Loucy (cell line): Measurements from ENCODE around the gene SHISA4.

Experiments
- H2AFZ ChIP-seq: fragments of 200-600 bp; sonication (generic); 2 replicates; pipeline ENCODE4 v1.6.0; 2016; ENCODE audit warnings: antibody characterized with exemption, mild to moderate bottlenecking, low read length, moderate library complexity
- H3F3A ChIP-seq: fragments of 200-600 bp; 2 replicates; pipeline ENCODE4 v1.6.0; 2016; ENCODE audit warnings: antibody characterized with exemption, low read depth, mild to moderate bottlenecking
- H3K27me3 ChIP-seq: fragments of 200-600 bp; sonication (generic); 2 replicates; pipeline ENCODE4 v1.6.1; 2014; ENCODE audit warnings: low read length, mild to moderate bottlenecking; ENCODE audit not compliant: insufficient read depth, poor library complexity, severe bottlenecking
- H3K36me3 ChIP-seq: fragments of 200-600 bp; sonication (generic); 2 replicates; pipeline ENCODE4 v1.6.1; 2016; ENCODE audit warnings: low read length; ENCODE audit not compliant: insufficient read depth
- H3K4me1 ChIP-seq: fragments of 200-600 bp; sonication (generic); 2 replicates; pipeline ENCODE4 v1.5.1; 2014; ENCODE audit warnings: low read length, mild to moderate bottlenecking; ENCODE audit not compliant: insufficient read depth, poor library complexity, severe bottlenecking
- H3K4me2 ChIP-seq: fragments of 200-600 bp; sonication (generic); 2 replicates; pipeline ENCODE4 v1.6.0; 2014; ENCODE audit warnings: antibody characterized with exemption, low read length, low read depth, mild to moderate bottlenecking; ENCODE audit not compliant: poor library complexity, severe bottlenecking
- H3K4me3 ChIP-seq: fragments of 200-600 bp; sonication (generic); 2 replicates; pipeline ENCODE4 v1.5.1; 2014; ENCODE audit warnings: low read length, mild to moderate bottlenecking, mixed read lengths; ENCODE audit not compliant: poor library complexity, severe bottlenecking
- H3K79me2 ChIP-seq: fragments of 200-600 bp; sonication (generic); 2 replicates; pipeline ENCODE4 v1.6.1; 2014; ENCODE audit warnings: low read length; ENCODE audit not compliant: insufficient read depth
- H3K9ac ChIP-seq: fragments of 200-600 bp; sonication (generic); 2 replicates; pipeline ENCODE4 v1.6.0; 2014; ENCODE audit warnings: mild to moderate bottlenecking, low read depth, low read length, moderate library complexity; ENCODE audit not compliant: poor library complexity, severe bottlenecking
- H3K9me2 ChIP-seq: fragments of 200-600 bp; sonication (generic); replicated peaks from 2 replicates; pipeline ENCODE4 v1.6.1; 2016; ENCODE audit warnings: low read depth, low read length, mixed read lengths
- H3K9me3 ChIP-seq: fragments of 200-600 bp; sonication (generic); 2 replicates; pipeline ENCODE4 v1.6.1; 2014; ENCODE audit warnings: mild to moderate bottlenecking, antibody characterized with exemption, low read length, low read depth; ENCODE audit not compliant: insufficient read depth
- H4K20me1 ChIP-seq: fragments of 200-600 bp; sonication (generic); 2 replicates; pipeline ENCODE4 v1.6.0; 2014; ENCODE audit warnings: antibody characterized with exemption, low read length, mild to moderate bottlenecking; ENCODE audit not compliant: insufficient read depth, poor library complexity, severe bottlenecking
- CTCF ChIP-seq: fragments of 200-600 bp; sonication (generic); conservative IDR thresholded peaks from 2 replicates; pipeline ENCODE4 v1.5.1; 2014; ENCODE audit warnings: mild to moderate bottlenecking, antibody characterized with exemption, low read length
- EZH2phosphoT487 ChIP-seq: fragments of 200-600 bp; IDR thresholded peaks from 2 replicates; pipeline ENCODE4 v1.6.1; 2018; ENCODE audit warnings: antibody characterized with exemption, mild to moderate bottlenecking, moderate library complexity, borderline replicate concordance

SHISA4 gene

GRCh38 chr1:201894343-201895119, 5.8 kb downstream of the SHISA4 start:
- no peak overlapping the region for H3K4me3 ChIP-seq
- TF ChIP-seq CTCF, result no peak
- no peak for TF ChIP-seq EZH2phosphoT487
- no peak overlapping the region for H2AFZ ChIP-seq
- H3K27me3 ChIP-seq, result no peaks in the 10 kb centered on the region
- no peaks in the 10 kb centered on the region for H3K36me3 ChIP-seq
- no peaks in the 10 kb centered on the region for H3K79me2 ChIP-seq
- no peaks in the 10 kb centered on the region for H3F3A ChIP-seq
- peaks cover 13% of the 10 kb centered on the region for H3K4me1 ChIP-seq
- H3K9me3 ChIP-seq, result no peaks in the 10 kb centered on the region
- no peaks in the 10 kb centered on the region for H4K20me1 ChIP-seq
- H3K4me2 ChIP-seq, result no peak overlapping the region
- no peak overlapping the region for H3K9ac ChIP-seq
- H3K9me2 ChIP-seq, result no peaks in the 10 kb centered on the region

GRCh38 chr1:201895120-201895665, 6.5 kb downstream of the SHISA4 start:
- H2AFZ ChIP-seq, result no peak overlapping the region
- peaks cover 13% of the 10 kb centered on the region for H3K4me1 ChIP-seq
- H3K36me3 ChIP-seq, result no peaks in the 10 kb centered on the region
- no peaks in the 10 kb centered on the region for H3K9me3 ChIP-seq
- no peak overlapping the region for H3K9ac ChIP-seq
- H3K4me3 ChIP-seq, result no peak overlapping the region
- no peaks in the 10 kb centered on the region for H3K9me2 ChIP-seq
- TF ChIP-seq CTCF (no peak), EZH2phosphoT487 (no peak)
- H3K4me2 ChIP-seq, result no peak overlapping the region
- no peaks in the 10 kb centered on the region for H3F3A ChIP-seq
- no peaks in the 10 kb centered on the region for H4K20me1 ChIP-seq
- H3K27me3 ChIP-seq, result no peaks in the 10 kb centered on the region
- no peaks in the 10 kb centered on the region for H3K79me2 ChIP-seq

GRCh38 chr1:201895913-201896807, 7.5 kb downstream of the SHISA4 start:
- Histone ChIP-seq H3K9ac (peak overlapping the region; percentile 21), H3K9me2 (no peaks in the 10 kb centered on the region), H4K20me1 (no peaks in the 10 kb centered on the region), H3K36me3 (no peaks in the 10 kb centered on the region), H3K4me2 (peak overlapping the region; percentile 56), H3F3A (no peaks in the 10 kb centered on the region), H2AFZ (peak overlapping the region; percentile 57), H3K27me3 (no peaks in the 10 kb centered on the region), H3K4me3 (peak overlapping the region; percentile 26), H3K9me3 (no peaks in the 10 kb centered on the region), H3K4me1 (peaks cover 13% of the 10 kb centered on the region), H3K79me2 (no peaks in the 10 kb centered on the region)
- TF ChIP-seq EZH2phosphoT487 (no peak), CTCF (peak; percentile 99)
